Umbilical cord (tissue), 2 donors: ENCODE measurements around the gene SRR. TPM values are rescaled to one million over a fixed set of nuclear protein-coding genes. Genes with fewer than 3 reads are reported as not detected.

Experiments used
- DNase-seq: peaks from one replicate; pipeline ENCODE4 v3.0.0-alpha.2; 2015; ENCODE audit warnings: low spot score
- total RNA-seq: library from RNA; depleted of rRNA; stranded (reverse); fragments of >200 nt; gene quantifications from one replicate; pipeline ENCODE4 v1.2.3, GENCODE V29; 2014; ENCODE audit warnings: low replicate concordance; ENCODE audit not compliant: insufficient read depth

The SRR gene
- total RNA-seq, 1 donor from 2014 or later = 8.2 TPM

DNA sequence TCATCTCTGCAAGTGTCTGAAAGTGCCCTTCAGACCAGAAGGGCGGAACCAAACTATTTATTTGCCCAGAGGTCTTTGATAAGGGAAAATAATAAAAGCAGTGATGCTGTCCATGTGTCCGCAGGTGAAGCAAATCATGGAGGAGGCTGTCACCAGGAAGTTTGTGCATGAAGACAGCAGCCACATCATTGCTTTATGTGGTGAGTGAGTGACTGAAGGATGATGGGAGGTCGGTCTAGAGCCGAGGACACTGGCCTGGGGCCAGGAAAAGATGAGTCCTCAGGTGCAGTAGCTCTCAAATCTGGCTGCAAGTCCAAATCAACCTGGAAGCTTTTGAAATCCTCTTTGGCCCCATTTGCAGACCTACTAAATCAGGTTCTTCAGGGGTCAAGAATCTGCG lies 39.7 kb downstream of the SRR start:
- no peak for DNase-seq

- DNase-seq = no peak
These were observed 40.8 kb downstream of the SRR start for GRCh38 chr17:2344528-2344927.

GRCh38 chr17:2346475-2346874 lies 42.7 kb downstream of the SRR start:
- DNase-seq = no peak

DNA sequence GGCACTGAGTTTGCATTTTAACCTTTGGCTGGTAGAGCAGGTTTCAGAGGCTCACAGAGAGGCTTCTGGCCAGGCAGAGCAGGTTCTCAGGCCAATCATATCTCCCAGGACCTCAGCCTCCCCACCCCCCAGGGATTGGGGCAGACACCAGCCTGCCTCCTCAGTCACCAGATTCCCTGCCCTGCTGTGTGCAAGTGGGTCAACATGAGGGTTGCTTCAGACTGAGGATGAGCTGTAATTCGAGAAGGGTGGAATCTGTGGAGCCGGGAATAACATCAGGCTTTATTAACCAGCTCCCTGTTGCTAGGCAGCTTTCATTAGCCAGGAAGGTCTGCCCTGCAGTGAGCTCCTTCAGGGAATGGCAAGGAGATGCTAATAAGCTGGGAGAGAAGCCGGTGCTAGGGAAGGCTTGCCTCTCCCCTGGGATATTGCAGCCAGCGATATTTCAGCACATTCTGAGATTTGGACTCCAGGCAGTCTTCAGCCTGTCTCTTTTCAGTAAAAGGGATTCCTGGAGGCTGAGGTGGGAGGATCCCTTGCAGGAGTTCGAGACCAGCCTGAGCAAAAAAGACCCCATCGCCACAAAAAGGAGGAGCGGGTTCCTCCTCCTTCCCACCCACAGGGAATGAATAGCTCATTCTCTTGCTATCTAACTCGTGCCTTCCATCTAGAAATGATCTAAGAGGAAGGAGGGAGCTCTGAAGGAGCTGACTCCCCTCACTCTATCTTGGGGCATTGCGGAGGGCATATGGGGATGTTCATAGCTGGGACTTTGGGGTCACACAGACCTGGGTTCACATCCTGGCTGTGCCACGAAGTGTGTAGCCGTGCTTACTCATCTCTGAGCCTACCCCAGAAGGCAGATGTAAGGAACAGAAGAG lies 44.3 kb downstream of the SRR start:
- DNase-seq = peak; percentile 91

- DNase-seq = no peak
These were observed 47.5 kb downstream of the SRR start for GRCh38 chr17:2351269-2351668.

DNA sequence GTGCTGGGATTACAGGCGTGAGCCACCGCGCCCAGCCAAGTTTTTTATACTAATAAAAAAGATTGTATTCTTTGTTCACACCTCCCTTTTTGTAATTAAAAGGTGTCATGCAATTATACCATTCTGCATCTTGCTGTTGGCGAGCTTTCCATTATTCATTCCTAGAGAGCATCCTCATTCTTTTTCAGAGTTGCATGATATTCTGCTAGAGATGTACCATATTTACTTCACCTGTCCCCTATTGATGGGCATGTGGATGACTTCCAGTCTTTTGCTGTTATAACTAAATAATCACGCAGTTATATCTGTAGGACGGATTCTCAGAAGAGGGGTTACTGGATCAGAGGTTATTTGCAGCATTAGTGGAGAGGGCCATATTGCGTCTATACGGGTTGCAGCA lies 50.6 kb downstream of the SRR start:
- no peak for DNase-seq

GRCh38 chr17:2357237-2357636 lies 53.5 kb downstream of the SRR start:
- no peak for DNase-seq

- no peak for DNase-seq
These were observed 54.2 kb downstream of the SRR start for GRCh38 chr17:2357931-2358434.

DNA sequence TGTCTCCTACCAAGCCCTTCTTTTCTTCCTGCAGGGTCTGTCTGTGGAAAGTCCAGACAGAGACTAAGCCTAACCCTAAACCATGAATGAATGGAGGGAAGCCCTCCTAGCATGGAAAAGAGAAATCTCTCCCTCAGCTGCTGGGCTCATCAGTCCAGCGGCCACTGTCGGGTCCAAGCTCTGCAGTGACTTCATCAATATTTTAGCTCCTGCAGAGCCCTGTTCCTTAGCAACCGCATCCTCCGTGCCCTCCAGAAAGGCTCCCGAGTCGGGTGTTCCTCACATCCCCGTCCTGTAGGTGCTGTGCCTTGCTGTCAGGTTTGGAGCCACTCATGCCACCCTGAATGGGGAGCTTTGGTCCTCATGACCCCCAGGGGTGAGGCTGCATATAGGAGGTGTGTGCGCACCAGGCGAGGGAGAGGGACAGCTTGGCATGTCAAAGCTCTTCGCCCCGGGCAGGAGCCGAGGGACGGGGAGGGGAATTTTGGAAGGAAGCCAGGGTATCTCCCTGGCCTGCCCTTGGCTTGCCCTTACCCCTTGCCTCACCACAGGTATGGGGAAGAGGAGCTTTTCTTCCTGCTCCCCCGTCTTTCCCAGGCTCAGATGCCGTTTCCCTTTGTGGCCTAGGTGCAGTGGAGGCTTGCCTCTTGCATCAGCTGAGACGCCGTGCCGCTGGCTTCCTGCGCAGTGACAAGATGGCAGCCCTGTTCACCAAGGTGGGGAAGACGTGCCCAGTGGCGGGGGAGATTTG lies 57.4 kb downstream of the SRR start:
- no peak for DNase-seq

DNA sequence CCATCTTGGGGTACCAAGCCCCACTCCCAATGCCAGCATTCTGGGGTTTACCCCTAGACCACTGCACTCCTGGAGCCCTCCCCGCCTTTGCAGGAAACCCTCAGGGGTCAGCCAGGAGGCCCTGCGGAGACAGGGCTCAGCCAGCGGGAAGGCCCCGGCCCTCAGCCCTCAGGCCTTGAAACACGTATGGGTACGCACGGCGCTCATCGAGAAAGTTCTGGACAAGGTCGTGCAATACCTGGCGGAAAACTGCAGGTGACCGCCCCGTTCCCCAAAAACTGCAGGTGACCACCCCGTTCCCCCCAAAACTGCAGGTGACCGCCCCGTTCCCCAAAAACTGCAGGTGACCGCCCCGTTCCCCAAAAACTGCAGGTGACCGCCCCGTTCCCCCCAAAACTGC lies 58.3 kb downstream of the SRR start:
- DNase-seq = no peak

- no peak for DNase-seq
These were observed 58.7 kb downstream of the SRR start for GRCh38 chr17:2362416-2362815.

DNA sequence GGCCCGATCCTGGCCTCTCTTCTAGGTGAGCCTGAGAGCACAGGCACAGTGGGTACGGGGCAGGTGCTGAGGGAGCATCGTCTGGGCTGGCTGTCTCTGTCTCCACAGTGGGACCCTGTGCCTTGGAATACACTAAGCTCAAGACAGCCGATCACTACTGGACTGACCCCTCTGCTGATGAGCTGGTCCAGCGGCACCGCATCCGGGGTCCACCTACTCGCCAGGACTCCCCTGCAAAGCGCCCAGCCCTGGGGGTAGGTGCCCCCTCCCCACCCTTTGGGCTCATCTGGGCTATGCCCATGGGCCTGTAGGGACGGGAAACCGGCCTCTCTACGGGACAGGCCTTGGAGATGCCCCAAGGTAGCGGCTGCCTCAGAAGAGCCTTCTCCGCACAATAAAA lies 59.1 kb downstream of the SRR start:
- no peak for DNase-seq

DNA sequence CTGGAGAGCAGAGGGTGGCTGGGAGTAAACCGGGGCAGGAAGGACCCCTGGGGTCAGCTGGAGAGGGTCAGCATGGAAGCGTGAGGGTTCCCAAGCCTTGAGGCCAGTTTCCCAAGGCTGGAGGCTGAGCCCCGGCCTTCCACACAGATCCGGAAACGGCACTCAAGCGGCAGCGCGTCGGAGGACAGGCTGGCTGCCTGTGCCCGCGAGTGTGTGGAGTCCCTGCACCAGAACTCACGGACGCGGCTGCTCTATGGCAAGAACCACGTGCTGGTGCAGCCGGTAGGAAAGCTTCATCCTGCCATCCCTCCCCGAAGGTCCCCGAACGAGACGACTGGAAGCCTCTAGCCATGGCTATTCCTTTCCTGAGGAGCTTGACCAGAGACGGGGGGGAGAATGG lies 59.6 kb downstream of the SRR start:
- DNase-seq = no peak

GRCh38 chr17:2363851-2364762 lies 60.4 kb downstream of the SRR start:
- no peak for DNase-seq

- DNase-seq = no peak
These were observed 61.0 kb downstream of the SRR start for GRCh38 chr17:2364763-2365116.

DNA sequence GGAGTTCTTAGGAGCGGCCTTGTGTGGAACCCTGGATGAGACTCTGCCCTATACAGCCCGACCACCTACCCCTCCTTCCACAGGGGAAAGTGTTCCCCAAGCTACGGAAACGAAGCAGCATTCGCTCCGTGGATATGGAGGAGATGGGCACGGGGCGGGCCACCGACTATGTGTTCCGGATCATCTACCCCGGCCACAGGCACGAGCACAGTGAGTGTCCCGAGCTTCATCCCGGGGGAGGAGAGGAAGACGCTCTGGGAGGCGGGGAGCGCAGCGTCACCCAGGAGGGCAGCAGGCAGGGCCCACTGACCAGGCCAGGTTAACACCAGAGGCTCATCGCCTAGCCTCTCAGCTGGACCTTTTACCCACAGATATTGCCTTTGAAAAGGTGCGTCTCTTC lies 61.4 kb downstream of the SRR start:
- DNase-seq = no peak

GRCh38 chr17:2366747-2367494 lies 63.2 kb downstream of the SRR start:
- no peak for DNase-seq

DNA sequence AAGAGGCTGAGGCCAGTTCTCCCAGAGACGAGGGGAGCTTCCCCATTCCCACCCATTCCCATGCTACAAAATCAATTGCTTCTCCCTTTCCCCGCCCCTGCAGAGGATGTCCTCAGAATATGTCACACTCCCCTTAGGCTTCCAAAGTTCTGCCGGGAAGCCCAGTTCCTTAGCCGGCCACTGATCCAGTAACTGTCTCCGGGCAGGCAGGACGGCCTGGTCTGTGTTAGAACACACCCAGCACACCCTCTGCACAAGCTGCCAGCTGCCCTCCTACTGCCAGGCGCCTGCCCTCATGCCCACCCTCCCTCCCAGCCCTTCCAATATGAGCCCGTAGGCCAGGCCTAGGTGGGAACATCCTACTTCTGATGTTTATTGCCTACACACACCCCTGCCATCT lies 64.6 kb downstream of the SRR start:
- no peak for DNase-seq

DNA sequence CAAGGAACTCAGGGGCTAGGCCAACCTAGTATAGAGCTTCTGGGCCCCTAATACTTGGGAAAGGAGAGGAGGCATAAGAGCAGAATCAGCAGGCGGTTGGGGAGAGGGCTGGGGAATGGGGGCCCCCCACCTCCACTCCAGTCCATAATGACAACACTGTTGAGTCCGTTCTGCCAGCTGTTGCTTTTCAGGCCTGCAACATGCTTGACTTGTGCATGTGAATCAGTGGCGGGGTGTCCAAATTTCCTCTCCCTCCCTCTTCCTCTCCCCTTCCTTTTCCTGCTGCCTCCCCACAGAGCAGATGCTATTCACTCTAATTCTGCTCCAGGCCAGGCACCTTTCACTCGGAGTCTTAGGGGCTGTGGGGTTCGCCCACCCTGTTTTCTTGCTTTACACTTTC lies 65.3 kb downstream of the SRR start:
- DNase-seq = no peak

GRCh38 chr17:2369551-2370210 lies 65.9 kb downstream of the SRR start:
- DNase-seq = no peak

DNA sequence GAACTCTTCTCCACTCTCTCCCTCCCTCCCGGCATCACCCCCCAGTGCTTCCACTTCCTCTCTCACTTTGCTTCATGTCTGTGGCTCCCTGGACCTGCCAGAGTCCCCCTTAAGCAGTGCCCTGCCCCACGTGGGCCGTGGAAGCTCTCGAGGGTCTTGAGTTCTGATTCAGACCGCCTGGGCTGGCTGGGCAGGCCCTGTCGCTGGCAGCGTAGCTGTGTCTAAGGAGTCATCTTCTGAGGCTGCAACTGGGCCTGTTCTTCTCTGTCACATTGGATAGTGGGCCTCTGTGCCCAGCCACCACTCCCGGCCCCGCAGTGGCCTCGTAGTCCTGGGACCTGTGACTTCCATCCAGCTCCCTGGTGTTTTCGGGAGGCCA lies 66.5 kb downstream of the SRR start:
- DNase-seq = no peak
